ENCODE results near the gene G2E3.
"Not testable (repeated sequence)": the region's sequence is repeated elsewhere in the genome, so short reads cannot be mapped to it uniquely, and the experiment has no call there.

G2E3 gene

GRCh38 chr14:30560581-30560980 is 1.6 kb downstream of the G2E3 start:
- no peak for DNase-seq

GRCh38 chr14:30564235-30564867 is 5.4 kb downstream of the G2E3 start:
- no peak for DNase-seq

GRCh38 chr14:30564868-30565248 is 5.9 kb downstream of the G2E3 start:
- DNase-seq: no peak

GRCh38 chr14:30569216-30569902 is 10.4 kb downstream of the G2E3 start:
- no peak for DNase-seq

- no peak for DNase-seq
These were observed 10.9 kb downstream of the G2E3 start for GRCh38 chr14:30569903-30570226.

GRCh38 chr14:30572237-30572636 is 13.3 kb downstream of the G2E3 start:
- no peak for DNase-seq

- DNase-seq: no peak
These were observed 13.8 kb downstream of the G2E3 start for GRCh38 chr14:30572771-30573170.

- DNase-seq: peak in 2 of 3 donors; percentile 24 to 28
These were observed 14.4 kb downstream of the G2E3 start for GRCh38 chr14:30573226-30573814.

GRCh38 chr14:30573966-30574365 is 15.0 kb downstream of the G2E3 start:
- no peak for DNase-seq

- DNase-seq: not testable (repeated sequence)
These were observed 15.8 kb downstream of the G2E3 start for GRCh38 chr14:30574777-30575176.

- not testable (repeated sequence) for DNase-seq
These were observed 17.4 kb downstream of the G2E3 start for GRCh38 chr14:30576333-30576732.

GRCh38 chr14:30580616-30581282 is 21.8 kb downstream of the G2E3 start:
- no peak for DNase-seq

GRCh38 chr14:30581283-30581625 is 22.3 kb downstream of the G2E3 start:
- DNase-seq: no peak

GRCh38 chr14:30582376-30582775 is 23.4 kb downstream of the G2E3 start:
- no peak for DNase-seq

GRCh38 chr14:30584058-30584630 is 25.2 kb downstream of the G2E3 start:
- DNase-seq: no peak

GRCh38 chr14:30585204-30585603 is 26.2 kb downstream of the G2E3 start:
- DNase-seq: no peak

GRCh38 chr14:30587141-30587540 is 28.2 kb downstream of the G2E3 start:
- no peak for DNase-seq

GRCh38 chr14:30588873-30589272 is 29.9 kb downstream of the G2E3 start:
- no peak for DNase-seq

- peak in 2 of 3 donors; percentile 54 to 67 for DNase-seq
These were observed 38.0 kb downstream of the G2E3 start for GRCh38 chr14:30596935-30597334.

- DNase-seq: no peak
These were observed 38.5 kb downstream of the G2E3 start for GRCh38 chr14:30597504-30597903.

- DNase-seq: peak in 1 of 3 donors; percentile 33
These were observed 42.3 kb downstream of the G2E3 start for GRCh38 chr14:30600922-30601918.

- DNase-seq: no peak
These were observed 44.4 kb downstream of the G2E3 start for GRCh38 chr14:30603402-30603801.
